GM13977 (cell line): Measurements from ENCODE around the gene ADCY5.

Source experiments
- DNase-seq: peaks from one replicate; pipeline ENCODE4 v3.0.0; 2012; ENCODE audit warnings: low spot score
- in situ Hi-C: fragments of 300-500 bp; cut with MboI; formaldehyde crosslinking; loops from one replicate; pipeline ENCODE4 v1.12.0; 2022; ENCODE audit warnings: low sequenced_read_pairs, low pct_unique_long_range_greater_than_20kb, mixed read lengths, inconsistent platforms; ENCODE audit not compliant: unreplicated experiment
- TF ChIP-seq, protein P1 (sequence below): IDR thresholded peaks from 2 replicates; pipeline ENCODE4 v1.5.1; 2012; ENCODE audit warnings: mild to moderate bottlenecking, control low read depth; ENCODE audit not compliant: insufficient read depth; ENCODE audit errors: extremely low read depth, missing control alignments

Gene ADCY5

DNA sequence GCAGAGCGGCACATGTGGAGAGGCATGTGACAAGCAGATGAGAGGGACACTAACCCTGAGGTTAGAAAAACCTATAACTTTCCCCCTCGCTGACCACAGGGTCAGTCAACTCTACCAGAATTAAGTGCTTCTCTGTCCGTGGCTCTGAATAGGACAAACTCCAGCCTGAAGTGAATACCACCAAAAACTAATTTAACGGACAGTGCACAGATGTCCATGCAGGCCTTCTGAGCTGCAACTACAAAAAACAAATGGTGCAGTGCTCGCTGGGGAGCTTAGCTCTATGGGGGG, 59.3 kb downstream of the ADCY5 start:
- TF ChIP-seq, protein P1, sequence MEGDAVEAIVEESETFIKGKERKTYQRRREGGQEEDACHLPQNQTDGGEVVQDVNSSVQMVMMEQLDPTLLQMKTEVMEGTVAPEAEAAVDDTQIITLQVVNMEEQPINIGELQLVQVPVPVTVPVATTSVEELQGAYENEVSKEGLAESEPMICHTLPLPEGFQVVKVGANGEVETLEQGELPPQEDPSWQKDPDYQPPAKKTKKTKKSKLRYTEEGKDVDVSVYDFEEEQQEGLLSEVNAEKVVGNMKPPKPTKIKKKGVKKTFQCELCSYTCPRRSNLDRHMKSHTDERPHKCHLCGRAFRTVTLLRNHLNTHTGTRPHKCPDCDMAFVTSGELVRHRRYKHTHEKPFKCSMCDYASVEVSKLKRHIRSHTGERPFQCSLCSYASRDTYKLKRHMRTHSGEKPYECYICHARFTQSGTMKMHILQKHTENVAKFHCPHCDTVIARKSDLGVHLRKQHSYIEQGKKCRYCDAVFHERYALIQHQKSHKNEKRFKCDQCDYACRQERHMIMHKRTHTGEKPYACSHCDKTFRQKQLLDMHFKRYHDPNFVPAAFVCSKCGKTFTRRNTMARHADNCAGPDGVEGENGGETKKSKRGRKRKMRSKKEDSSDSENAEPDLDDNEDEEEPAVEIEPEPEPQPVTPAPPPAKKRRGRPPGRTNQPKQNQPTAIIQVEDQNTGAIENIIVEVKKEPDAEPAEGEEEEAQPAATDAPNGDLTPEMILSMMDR = no peak
- in situ Hi-C loops = no loop called here
- no peak for DNase-seq

DNA sequence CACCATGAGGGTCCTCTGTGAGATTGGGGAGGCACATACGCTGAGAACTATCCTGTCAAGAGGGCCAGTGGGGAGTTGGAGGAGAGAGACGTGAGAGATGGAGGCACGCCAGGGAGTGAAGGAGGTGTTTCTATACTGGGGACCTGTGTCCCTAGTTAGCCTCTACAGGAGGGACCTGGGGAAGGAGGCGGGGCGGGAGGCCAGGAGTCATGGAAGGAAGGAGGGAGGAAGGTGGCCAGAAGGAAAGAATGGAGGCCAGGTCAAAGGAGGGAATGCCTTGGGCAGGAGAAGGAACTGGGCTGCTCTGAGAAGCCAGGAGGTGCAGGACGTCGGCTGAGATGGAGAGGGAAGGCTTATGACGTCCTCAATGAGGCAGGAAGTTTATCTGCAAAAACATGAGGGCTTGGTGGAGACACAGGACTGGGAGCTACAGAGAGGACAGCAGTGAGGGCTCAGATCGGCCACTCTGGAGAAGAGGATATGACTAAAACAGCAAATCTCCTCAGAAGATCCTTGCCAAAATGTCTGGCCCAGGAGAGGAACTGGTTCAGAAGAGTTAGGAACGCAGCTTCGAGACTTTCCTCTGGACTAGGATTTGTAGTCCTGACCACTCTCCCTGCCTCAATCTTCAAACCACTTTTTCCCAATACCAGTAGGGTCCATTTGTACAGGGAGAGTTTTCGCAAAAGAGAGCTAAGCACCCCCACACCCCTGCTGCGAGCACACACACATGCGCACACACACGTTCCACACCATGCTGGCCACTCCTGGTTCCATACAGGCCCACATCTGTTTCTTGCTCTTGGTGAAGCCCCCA, 59.9 kb downstream of the ADCY5 start:
- in situ Hi-C loops = no loop called here
- no peak for DNase-seq
- TF ChIP-seq, protein P1 = no peak

DNA sequence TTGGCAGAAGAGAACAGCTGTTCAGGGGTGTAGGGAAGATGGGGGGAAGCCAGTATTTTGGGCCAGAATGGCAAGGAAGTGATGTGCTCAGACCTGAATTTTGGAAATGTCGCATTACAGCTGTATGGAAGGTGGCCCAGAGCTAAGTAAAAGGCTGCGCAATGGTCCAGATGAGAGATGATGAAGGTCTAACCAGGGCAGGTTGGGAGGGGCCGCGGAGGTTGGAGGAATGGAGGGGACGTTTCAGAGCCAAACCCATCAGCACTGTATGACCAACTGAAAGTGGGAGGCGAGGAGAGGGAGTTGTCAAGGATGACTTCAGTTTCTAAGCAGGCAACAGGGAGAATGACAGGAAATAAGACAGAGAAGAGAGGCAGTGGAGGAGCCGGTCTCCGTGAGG, 60.8 kb downstream of the ADCY5 start:
- DNase-seq = no peak
- in situ Hi-C loops = no loop called here
- TF ChIP-seq, protein P1 = no peak

DNA sequence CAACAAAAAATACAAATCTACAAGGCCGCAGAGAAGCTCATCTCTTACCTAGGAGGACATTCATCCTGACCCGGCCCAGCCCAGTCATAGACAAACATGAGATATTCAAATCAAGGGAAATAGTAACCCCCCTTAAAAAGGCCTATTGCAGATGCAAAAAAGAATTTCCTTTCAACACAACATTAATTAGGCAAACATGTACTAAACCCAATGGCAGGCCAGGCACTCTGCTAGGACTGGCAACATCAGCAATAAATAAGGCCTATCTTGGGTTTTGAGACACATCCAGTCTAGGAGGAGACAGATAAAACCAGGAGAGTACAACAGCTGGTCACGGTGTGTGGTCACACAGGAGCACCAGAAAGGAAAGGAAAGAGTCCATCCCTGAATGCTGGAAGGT, 61.4 kb downstream of the ADCY5 start:
- TF ChIP-seq, protein P1 = no peak
- in situ Hi-C loops = no loop called here
- no peak for DNase-seq

DNA sequence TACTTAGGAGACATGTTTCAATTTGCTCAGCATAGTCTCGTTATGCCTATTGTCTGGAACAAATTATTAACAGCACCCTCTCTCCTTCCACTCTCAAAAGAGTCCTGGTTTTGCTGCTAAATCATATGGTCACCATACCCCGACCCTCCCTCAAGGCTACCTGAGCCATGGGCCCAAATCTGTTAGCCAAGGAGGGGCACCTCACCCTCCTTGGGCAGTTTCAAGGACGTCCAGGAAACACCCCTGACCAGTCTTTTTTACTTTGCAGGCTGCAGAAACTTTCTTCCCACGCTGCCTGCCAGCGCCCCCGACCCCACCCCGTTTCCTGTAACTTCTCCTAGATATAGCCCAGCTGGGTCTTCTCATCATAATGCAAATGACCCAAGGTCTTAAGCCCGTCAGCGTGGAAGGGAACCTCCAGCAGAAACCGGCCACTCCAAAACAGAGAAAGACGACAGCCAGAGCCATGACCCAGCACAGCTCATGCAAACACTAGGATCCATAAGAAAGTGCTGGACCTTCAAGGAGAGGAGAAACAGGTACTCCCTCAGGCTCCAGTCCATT, 62.3 kb downstream of the ADCY5 start:
- in situ Hi-C loops = no loop called here
- TF ChIP-seq, protein P1 = no peak
- no peak for DNase-seq

DNA sequence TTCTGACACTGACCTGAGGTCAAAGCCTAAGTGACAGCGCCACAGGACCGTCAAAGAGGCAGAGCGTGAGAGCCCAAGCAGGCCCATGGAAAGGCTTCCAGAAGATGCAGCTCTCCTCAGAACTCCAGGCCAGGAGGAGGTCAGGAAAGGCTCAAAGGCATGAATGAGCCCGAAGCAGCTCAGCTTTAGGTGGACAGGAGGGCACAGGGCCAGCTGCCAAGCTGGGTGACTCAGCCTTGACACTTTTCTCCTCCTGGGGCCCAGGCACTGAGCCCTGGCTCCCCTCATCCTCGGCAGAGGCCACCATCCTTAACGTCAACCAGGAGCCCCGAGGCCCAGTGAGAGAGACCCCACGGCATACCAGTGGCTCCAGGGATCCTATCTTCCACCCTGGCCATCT, 62.9 kb downstream of the ADCY5 start:
- in situ Hi-C loops = no loop called here
- DNase-seq = no peak
- TF ChIP-seq, protein P1 = no peak
